K562 (cell line): Measurements from ENCODE around the gene TRNAU1AP. TPM values are rescaled to one million over a fixed set of nuclear protein-coding genes. Genes with fewer than 3 reads are reported as not detected.
A peak's percentile ranks its signal among the peaks of the same experiment; 100 is the strongest.

ENCODE experiments used
- AFF4 ChIP-seq: sonication (generic); formaldehyde crosslinking; IDR thresholded peaks from 2 replicates; pipeline ENCODE4 v1.8.0; 2023; ENCODE audit warnings: mild to moderate bottlenecking, missing genetic modification reagents
- C11orf30 ChIP-seq: fragments of 450-650 bp; IDR thresholded peaks from 2 replicates; pipeline ENCODE4 v1.6.1; 2016; ENCODE audit warnings: low read depth, mild to moderate bottlenecking
- CBX5 ChIP-seq: IDR thresholded peaks from 2 replicates; pipeline ENCODE4 v1.6.1; 2014; ENCODE audit warnings: low read depth, borderline replicate concordance
- GTF2A2 ChIP-seq: IDR thresholded peaks from 2 replicates; pipeline ENCODE4 v1.6.1; 2016; ENCODE audit warnings: mild to moderate bottlenecking, missing genetic modification characterization, missing compliant biosample characterization
- HINFP ChIP-seq: fragments of 450-650 bp; conservative IDR thresholded peaks from 2 replicates; pipeline ENCODE4 v1.6.1; 2016; ENCODE audit warnings: missing genetic modification characterization, low read depth, mild to moderate bottlenecking, control low read depth, missing compliant biosample characterization
- KAT8 ChIP-seq: fragments of 450-650 bp; IDR thresholded peaks from 2 replicates; pipeline ENCODE4 v1.6.1; 2016; ENCODE audit warnings: low read depth, mild to moderate bottlenecking
- MCM5 ChIP-seq: fragments of 450-650 bp; IDR thresholded peaks from 2 replicates; pipeline ENCODE4 v1.6.1; 2016; ENCODE audit warnings: low read depth
- NFE2 ChIP-seq: IDR thresholded peaks from 2 replicates; pipeline ENCODE4 v1.6.1; 2014; ENCODE audit warnings: antibody characterized with exemption, low read depth
- RAD51 ChIP-seq: fragments of 450-650 bp; IDR thresholded peaks from 2 replicates; pipeline ENCODE4 v1.7.1; 2016; ENCODE audit warnings: low read depth, mild to moderate bottlenecking, borderline replicate concordance
- RBFOX2 ChIP-seq: fragments of 200-400 bp; formaldehyde crosslinking; IDR thresholded peaks from 2 replicates; pipeline ENCODE4 v1.6.1; 2017; ENCODE audit warnings: low read depth, mild to moderate bottlenecking, low read length, moderate library complexity
- SFPQ ChIP-seq: fragments of 200-400 bp; formaldehyde crosslinking; IDR thresholded peaks from 2 replicates; pipeline ENCODE4 v1.6.1; 2017; ENCODE audit warnings: mild to moderate bottlenecking, low read depth, low read length, moderate library complexity
- TARDBP ChIP-seq: fragments of 450-650 bp; IDR thresholded peaks from 2 replicates; pipeline ENCODE4 v1.6.1; 2016
- THAP7 ChIP-seq: fragments of 250-450 bp; sonication (Bioruptor Pico); IDR thresholded peaks from 2 replicates; pipeline ENCODE4 v1.5.0; 2021
- U2AF1 ChIP-seq: fragments of 200-400 bp; formaldehyde crosslinking; optimal IDR thresholded peaks from 2 replicates; pipeline ENCODE3; 2017; ENCODE audit warnings: mild to moderate bottlenecking, low read depth, low read length, moderate library complexity
- ZNF232 ChIP-seq: sonication (generic); formaldehyde crosslinking; IDR thresholded peaks from 2 replicates; pipeline ENCODE4 v1.8.0; 2022; ENCODE audit warnings: mild to moderate bottlenecking, missing genetic modification reagents
- ZNF584 ChIP-seq: fragments of 200-800 bp; sonication (Bioruptor generic); IDR thresholded peaks from 2 replicates; pipeline ENCODE4 v1.6.1; 2016; ENCODE audit warnings: low read depth, mild to moderate bottlenecking, missing genetic modification characterization, missing compliant biosample characterization
- ZNF639 ChIP-seq, 2 experiments: fragments of 200-800 bp in 1 of 2; sonication (Bioruptor generic) in 1 of 2; sonication (generic) in 1 of 2; formaldehyde crosslinking in 1 of 2; IDR thresholded peaks in 1 of 2; conservative IDR thresholded peaks in 1 of 2; 2 replicates each; pipeline versions ENCODE4 v1.5.0 to v1.6.1; 2016 to 2020; ENCODE audit warnings: missing compliant biosample characterization in 1 of 2, missing genetic modification characterization in 1 of 2, missing genetic modification reagents in 1 of 2
- polyA plus RNA-seq, 8 experiments: library from polyadenylated mRNA; depleted of rRNA in 4 of 8; stranded (reverse) in 5 of 8; unstranded in 3 of 8; fragments of >200 nt; fragmentation: Nextera tagmentation in 2 of 8; fragmentation: Illumina TruSeq in 1 of 8; extraction: Ambion mirVana in 2 of 8; extraction: Trizol in 1 of 8; gene quantifications; 2 replicates each; pipeline versions ENCODE4 v1.2.1 to v1.2.3, GENCODE V29; 2011 to 2014; ENCODE audit warnings: inconsistent platforms in 1 of 8, missing spikeins in 1 of 8
- total RNA-seq, 7 experiments: library from RNA; depleted of rRNA in 6 of 7; stranded (reverse); fragments of >200 nt in 6 of 7; fragmentation: Illumina TruSeq in 2 of 7; extraction: Trizol in 2 of 7; gene quantifications; 2 replicates each; pipeline versions ENCODE4 v1.2.1 to v1.2.3, GENCODE V29; 2011 to 2021; ENCODE audit warnings: low replicate concordance in 1 of 7

The TRNAU1AP gene
- total and polyA plus RNA-seq, 9 of the 15 experiments (the other 6 are each of a cell fraction or from before 2014, with no cell fraction given): 34.9 to 110 (median 46.3) TPM

GRCh38 chr1:28581531-28582247 lies 28.8 kb downstream of the TRNAU1AP start (continued):
- TF ChIP-seq ZNF639 (CRISPR knock-in tag; conservative IDR thresholded peaks at IDR 0.05 in 1 of 2, IDR thresholded peaks at IDR 0.05 in 1 of 2): peak in 1 of 2 experiments; percentile 76; a peak in 1 of 4 replicates
- TF ChIP-seq KAT8: no peak
- peak; percentile 100 for TF ChIP-seq U2AF1
- TF ChIP-seq NFE2: no peak; the same call in 1 of the 2 replicates
- TF ChIP-seq C11orf30: no peak; the same call in 1 of the 2 replicates
- peak; percentile 100 for TF ChIP-seq AFF4 (CRISPR knock-in tag)
- TF ChIP-seq CBX5: no peak
- TF ChIP-seq RBFOX2: peak; percentile 100
- no peak for TF ChIP-seq SFPQ
- no peak for TF ChIP-seq MCM5
- peak; percentile 77; the same call in 1 of the 2 replicates for TF ChIP-seq ZNF584
- TF ChIP-seq RAD51: no peak
- TF ChIP-seq ZNF232: peak; percentile 93
- peak; percentile 89 for TF ChIP-seq TARDBP
- peak; percentile 98 for TF ChIP-seq GTF2A2 (tag)
- peak; percentile 47; the same call in 1 of the 2 replicates for TF ChIP-seq THAP7 (CRISPR knock-in tag)
- no peak for TF ChIP-seq HINFP (tag)
